Right cardiac atrium (tissue), 5 donors: ENCODE measurements around the gene PTPRD. TPM values are rescaled to one million over a fixed set of nuclear protein-coding genes. Genes with fewer than 3 reads are reported as not detected.

Source experiments
- ATAC-seq, 2 donors: fragments of 200-7000 bp; cut with Tn5 transposase; one replicate each; pipeline versions ENCODE4 v1.8.0 to v1.9.1; 2020; ENCODE audit warnings: moderate library complexity in 2 of 2, mild to moderate bottlenecking in 1 of 2
- DNase-seq, 3 donors: peaks; one replicate each; pipeline ENCODE4 v3.0.0-alpha.2; 2020
- H3K27ac ChIP-seq: one replicate; pipeline ENCODE4 v1.5.1; 2013; ENCODE audit warnings: mild to moderate bottlenecking, low read length, control low read depth, moderate library complexity
- H3K27me3 ChIP-seq: one replicate; pipeline ENCODE4 v1.6.1; 2013; ENCODE audit not compliant: control insufficient read depth, insufficient read depth
- H3K4me1 ChIP-seq: one replicate; pipeline ENCODE4 v1.6.1; 2013; ENCODE audit warnings: low read length; ENCODE audit not compliant: control insufficient read depth, insufficient read depth
- H3K4me3 ChIP-seq: one replicate; pipeline ENCODE4 v1.5.1; 2013; ENCODE audit warnings: low read length, control low read depth
- H3K9me3 ChIP-seq: one replicate; pipeline ENCODE4 v1.6.1; 2013; ENCODE audit warnings: low read length; ENCODE audit not compliant: control insufficient read depth
- WGBS: extraction: QIAGEN DNeasy Blood & Tissue Kit; methylation state at CpG from one replicate; pipeline ENCODE4 v1.1.7; 2013; 5-methylcytosine and 5-hydroxymethylcytosine counted together
- intact Hi-C, 4 donors: fragments of 100-400 bp; cut with DNase I; formaldehyde crosslinking; loops; one replicate each; pipeline versions ENCODE4 v1.11.0 to v1.14.0; 2022 to 2023
- polyA plus RNA-seq: library from polyadenylated mRNA; stranded (reverse); fragments of 200-250 nt; gene quantifications from one replicate; pipeline ENCODE4 v1.2.3, GENCODE V29; 2013
- total RNA-seq, 4 donors: library from RNA; stranded (reverse); fragmentation: NEBNext Ultra II Directional; extraction: Animal tissue kit (Norgen Biotek cat#: 25700); gene quantifications; one replicate each; pipeline ENCODE4 v1.2.1, GENCODE V29; 2021
- donor health status: healthy with polysubstance abuse.
- donor health status: DM: no; HTN: yes; CAD: no.
- donor health status: DM: no; HTN: no; CAD: no.
- donor health status: DM: no; HTN: yes; CAD: no; lungs with severe emphysema.
- donor health status: DM: yes; HTN: yes; CAD: no.

PTPRD gene
- total and polyA plus RNA-seq, 5 donors, result 1.3 to 11.8 (median 7.1) TPM

DNA sequence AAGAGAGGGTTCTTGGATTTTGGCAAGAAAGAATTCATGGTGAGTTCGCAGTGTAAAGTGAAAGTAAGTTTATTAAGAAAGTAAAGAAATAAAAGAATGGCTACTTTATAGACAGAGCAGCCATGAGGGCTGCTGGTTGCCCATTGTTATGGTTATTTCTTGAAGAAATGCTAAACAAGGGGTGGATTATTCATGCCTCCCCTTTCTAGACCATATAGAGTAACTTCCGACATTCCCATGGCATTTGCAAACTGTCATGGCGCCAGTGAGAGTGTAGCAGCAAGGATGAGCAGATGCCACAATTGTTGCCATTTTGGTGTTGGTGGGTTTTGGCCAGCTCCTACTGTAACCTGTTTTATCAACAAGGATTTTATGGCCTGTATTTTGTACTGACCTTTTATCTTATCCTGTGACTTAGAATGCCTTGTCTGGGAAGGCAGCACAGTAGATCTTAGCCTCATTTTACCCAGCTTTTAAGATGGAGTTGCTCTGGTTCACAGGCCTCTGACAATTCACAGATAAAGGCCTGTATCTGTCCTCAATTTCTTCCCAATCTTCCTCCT lies 1787.1 kb downstream of the PTPRD start:
- Histone ChIP-seq H3K27me3 (no peaks in the 10 kb centered on the region), H3K9me3 (no peaks in the 10 kb centered on the region), H3K4me3 (no peak overlapping the region), H3K4me1 (no peaks in the 10 kb centered on the region), H3K27ac (no peak overlapping the region)
- WGBS, result 46% methylated on average over 3 of the region's 3 CpGs
- intact Hi-C loops, result no loop called here
- no peak for DNase-seq
- no peak for ATAC-seq

- H3K27me3 ChIP-seq, result no peaks in the 10 kb centered on the region
- H3K9me3 ChIP-seq, result no peaks in the 10 kb centered on the region
- H3K4me1 ChIP-seq, result no peaks in the 10 kb centered on the region
- DNase-seq, result no peak
- H3K27ac ChIP-seq, result no peak overlapping the region
- intact Hi-C loops, result no loop called here
- ATAC-seq, result no peak
- WGBS, result 96% methylated on average over 10 of the region's 10 CpGs
- H3K4me3 ChIP-seq, result no peak overlapping the region
Observed at GRCh38 chr9:8823131-8823895, 1789.5 kb downstream of the PTPRD start.

- 89% methylated on average over 5 of the region's 5 CpGs for WGBS
- ATAC-seq (no peak), DNase-seq (no peak)
- Histone ChIP-seq H3K9me3 (no peaks in the 10 kb centered on the region), H3K27ac (no peak overlapping the region), H3K4me3 (no peak overlapping the region), H3K27me3 (no peaks in the 10 kb centered on the region), H3K4me1 (no peaks in the 10 kb centered on the region)
- intact Hi-C loops, result no loop called here
Observed at GRCh38 chr9:8822667-8823025, 1790.2 kb downstream of the PTPRD start.

DNA sequence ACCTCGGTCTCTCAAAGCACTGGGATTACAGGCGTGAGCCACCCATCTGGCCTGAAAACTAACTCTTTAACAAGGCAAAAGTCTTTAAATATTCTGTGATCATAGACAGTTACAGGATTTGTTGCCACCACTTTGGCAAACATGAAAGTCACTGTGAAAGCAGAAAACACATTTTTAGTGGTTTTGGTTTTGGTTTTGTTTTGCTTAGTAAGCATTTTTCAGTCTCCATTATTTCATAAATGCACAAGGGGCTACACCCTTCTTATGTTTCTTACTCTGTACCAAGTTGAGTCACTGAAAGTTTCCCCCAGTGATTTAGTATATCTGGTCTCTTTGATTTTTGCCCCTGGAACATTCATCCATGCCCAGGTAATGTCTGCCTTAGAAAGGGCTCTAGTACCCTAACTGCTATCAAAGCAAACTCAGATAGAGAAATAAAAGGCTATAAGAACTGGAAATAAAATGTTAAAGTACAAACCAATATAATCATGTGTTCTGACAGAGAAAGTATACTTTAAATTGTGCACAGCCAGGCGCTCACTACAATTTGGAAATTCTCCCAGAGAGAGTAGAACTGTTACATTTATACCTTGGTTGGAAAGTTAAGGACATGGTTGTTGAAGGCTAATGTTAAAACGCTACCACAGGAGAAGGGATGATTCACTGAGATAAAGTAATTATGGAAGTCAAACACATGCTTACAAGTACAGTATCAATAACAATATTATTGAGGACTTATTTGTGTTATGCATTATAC lies 1790.7 kb downstream of the PTPRD start:
- WGBS, result 91% methylated on average over 4 of the region's 4 CpGs

DNA sequence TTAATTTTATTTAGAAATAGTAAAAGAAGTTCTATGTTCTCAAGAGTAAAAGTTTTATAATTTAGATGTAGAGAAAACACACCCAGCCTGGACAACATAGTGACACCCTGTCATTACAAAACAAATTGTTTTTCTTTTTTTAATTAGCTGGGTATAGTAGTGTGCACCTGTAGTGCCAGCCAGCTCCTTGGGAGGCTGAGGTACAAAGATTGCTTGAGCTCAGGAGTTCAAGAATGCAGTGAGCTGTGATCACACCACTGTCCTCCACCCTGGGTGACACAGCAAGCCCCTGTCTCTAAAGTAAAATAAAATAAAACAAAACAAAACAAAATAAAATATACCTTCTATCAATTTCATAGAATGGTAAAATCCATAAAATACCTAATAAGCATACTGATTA lies 1795.5 kb downstream of the PTPRD start:
- intact Hi-C loops, result no loop called here
- H3K27ac ChIP-seq, result no peak overlapping the region
- H3K4me1 ChIP-seq, result no peaks in the 10 kb centered on the region
- no peak overlapping the region for H3K4me3 ChIP-seq
- no peaks in the 10 kb centered on the region for H3K27me3 ChIP-seq
- DNase-seq (no peak), ATAC-seq (no peak)
- H3K9me3 ChIP-seq, result no peaks in the 10 kb centered on the region

More for the DNA sequence above, 1790.7 kb downstream of the PTPRD start:
- ATAC-seq, result no peak
- Histone ChIP-seq H3K4me1 (no peaks in the 10 kb centered on the region), H3K27me3 (no peaks in the 10 kb centered on the region), H3K27ac (no peak overlapping the region), H3K9me3 (no peaks in the 10 kb centered on the region), H3K4me3 (no peak overlapping the region)
- intact Hi-C loops, result no loop called here
- no peak for DNase-seq

DNA sequence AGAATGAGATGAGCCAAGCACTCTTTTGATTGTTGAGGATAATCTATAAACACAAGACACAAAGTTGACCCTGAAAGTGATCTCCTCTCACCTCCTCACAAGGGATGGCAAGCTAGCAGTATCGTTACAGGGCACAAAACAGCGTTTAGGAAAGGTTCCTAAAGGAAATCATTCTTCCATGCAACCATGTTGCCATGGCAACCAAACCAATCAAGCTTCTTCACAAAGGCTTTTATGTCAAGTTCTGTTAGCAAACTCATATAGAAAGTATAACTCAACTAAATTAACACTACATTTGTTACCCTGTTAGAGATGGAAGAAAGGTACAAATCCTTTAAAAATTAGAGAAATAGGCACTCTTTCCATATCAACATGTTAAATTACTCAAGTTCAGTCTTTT lies 1796.4 kb downstream of the PTPRD start:
- Histone ChIP-seq H3K27me3 (no peaks in the 10 kb centered on the region), H3K27ac (no peak overlapping the region), H3K4me3 (no peak overlapping the region), H3K4me1 (no peaks in the 10 kb centered on the region), H3K9me3 (no peaks in the 10 kb centered on the region)
- 43% methylated on average over 2 of the region's 2 CpGs for WGBS
- ATAC-seq, result no peak
- intact Hi-C loops, result no loop called here
- no peak for DNase-seq

- Histone ChIP-seq H3K27me3 (no peaks in the 10 kb centered on the region), H3K4me3 (no peak overlapping the region), H3K27ac (no peak overlapping the region), H3K9me3 (no peaks in the 10 kb centered on the region), H3K4me1 (no peaks in the 10 kb centered on the region)
- WGBS, result 75% methylated on average over 1 of the region's 1 CpG
- no peak for ATAC-seq
- intact Hi-C loops, result no loop called here
- no peak for DNase-seq
Observed at GRCh38 chr9:8815931-8816330, 1796.9 kb downstream of the PTPRD start.

DNA sequence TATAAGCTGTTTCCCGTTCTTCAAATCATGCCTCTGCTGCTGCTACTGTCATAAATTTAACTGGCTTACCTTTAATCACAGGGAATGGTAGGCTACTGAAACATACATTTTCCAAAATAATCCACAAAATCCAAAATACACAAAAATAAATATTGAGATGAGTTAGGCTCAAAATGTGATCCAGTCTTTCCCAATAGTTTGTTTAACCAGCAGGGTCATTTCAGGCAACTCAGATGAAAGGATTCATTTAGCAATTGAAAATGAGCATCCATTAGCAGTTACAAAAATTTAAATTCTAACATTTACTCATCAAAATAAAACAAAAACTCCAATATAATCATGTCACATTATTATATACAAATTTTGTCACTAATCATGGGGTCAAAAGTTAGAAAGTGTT lies 1797.6 kb downstream of the PTPRD start:
- Histone ChIP-seq H3K27ac (no peak overlapping the region), H3K4me3 (no peak overlapping the region), H3K4me1 (no peaks in the 10 kb centered on the region), H3K9me3 (no peaks in the 10 kb centered on the region), H3K27me3 (no peaks in the 10 kb centered on the region)
- WGBS, result 86% methylated on average over 1 of the region's 1 CpG
- ATAC-seq (no peak), DNase-seq (no peak)
- intact Hi-C loops, result no loop called here

DNA sequence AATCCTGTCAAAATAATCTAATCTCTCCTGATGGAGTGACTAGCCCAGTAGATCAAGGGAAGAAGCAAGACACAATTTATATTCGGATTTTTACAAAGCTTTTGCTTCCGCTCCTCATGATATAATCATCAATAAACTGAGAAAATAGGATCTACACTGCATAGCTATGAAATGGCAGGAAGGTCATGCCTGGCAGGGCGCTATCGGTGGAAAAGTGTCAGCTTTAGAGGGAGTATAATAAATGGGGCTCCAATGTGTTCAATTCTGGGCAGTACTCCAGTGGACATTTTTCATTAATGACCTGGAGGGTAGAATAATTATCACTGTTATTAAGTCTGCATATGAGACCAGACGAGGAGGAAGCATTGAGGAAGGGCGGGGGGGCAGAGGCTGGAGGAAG lies 1799.9 kb downstream of the PTPRD start:
- H3K27ac ChIP-seq, result no peak overlapping the region
- WGBS, result 63% methylated on average over 6 of the region's 6 CpGs
- intact Hi-C loops, result no loop called here
- no peak overlapping the region for H3K4me3 ChIP-seq
- ATAC-seq, result no peak
- H3K4me1 ChIP-seq, result no peaks in the 10 kb centered on the region
- no peaks in the 10 kb centered on the region for H3K9me3 ChIP-seq
- H3K27me3 ChIP-seq, result no peaks in the 10 kb centered on the region
- DNase-seq, result no peak

DNA sequence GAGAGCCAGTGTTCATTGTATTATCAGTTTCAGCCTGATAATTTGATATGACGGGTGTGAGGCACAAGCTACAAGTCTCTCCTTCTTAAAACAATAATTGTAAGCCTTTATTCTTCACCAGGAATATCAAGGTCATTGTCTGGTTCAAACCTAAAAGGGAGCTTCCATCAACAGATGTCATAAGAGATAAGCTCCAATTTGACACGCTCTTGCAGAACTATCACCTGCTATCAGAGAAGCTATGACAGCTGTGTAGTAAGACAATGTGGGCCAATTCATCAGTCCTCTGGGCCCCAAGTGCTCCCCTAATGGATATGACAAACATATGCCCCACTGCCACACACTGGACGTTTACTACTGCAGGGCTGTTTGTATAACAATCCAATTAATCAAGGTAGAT lies 1803.1 kb downstream of the PTPRD start:
- no peak for ATAC-seq
- DNase-seq, result no peak
- no peaks in the 10 kb centered on the region for H3K9me3 ChIP-seq
- H3K27me3 ChIP-seq, result no peaks in the 10 kb centered on the region
- no peak overlapping the region for H3K27ac ChIP-seq
- 73% methylated on average over 3 of the region's 3 CpGs for WGBS
- no peaks in the 10 kb centered on the region for H3K4me1 ChIP-seq
- no peak overlapping the region for H3K4me3 ChIP-seq
- intact Hi-C loops, result no loop called here

- no peak for ATAC-seq
- intact Hi-C loops, result no loop called here
- Histone ChIP-seq H3K27me3 (no peaks in the 10 kb centered on the region), H3K9me3 (no peaks in the 10 kb centered on the region), H3K4me1 (no peaks in the 10 kb centered on the region), H3K27ac (no peak overlapping the region), H3K4me3 (no peak overlapping the region)
- no peak for DNase-seq
- 88% methylated on average over 2 of the region's 2 CpGs for WGBS
Observed at GRCh38 chr9:8806150-8806549, 1806.7 kb downstream of the PTPRD start.
